ENCODE results near the gene CENPK.

The CENPK gene

DNA sequence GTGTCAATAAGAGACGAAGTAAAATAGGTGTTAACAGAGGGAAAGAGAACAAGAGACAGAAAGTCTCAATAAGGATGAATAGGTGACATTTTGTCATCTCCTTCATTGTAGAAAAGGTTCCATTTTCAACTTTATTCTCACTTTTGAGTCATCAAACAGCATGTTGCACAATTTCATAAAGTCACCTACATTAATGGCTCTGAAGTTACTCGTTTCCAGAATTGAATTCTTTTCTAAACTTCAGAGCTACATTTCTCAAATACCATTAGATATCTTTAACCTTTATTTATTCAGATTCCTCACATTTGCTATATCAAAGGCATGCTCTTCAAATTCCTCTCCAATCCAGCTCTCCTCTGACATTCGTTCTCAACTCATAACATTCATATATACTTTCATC, 94.3 kb downstream of the CENPK start:
- TF ChIP-seq CTBP1 (IDR thresholded peaks at IDR 0.05; ENCODE audit: borderline replicate concordance) (no peak), HDGF (IDR thresholded peaks at IDR 0.05; ENCODE audit: borderline replicate concordance) (no peak), FOXA1 (IDR thresholded peaks at IDR 0.05) (no peak), BHLHE40 (IDR thresholded peaks at IDR 0.05; ENCODE audit: borderline replicate concordance) (no peak), SP1 (IDR thresholded peaks at IDR 0.05) (no peak), ELF4 (IDR thresholded peaks at IDR 0.05) (no peak), FOXK2 (IDR thresholded peaks at IDR 0.05) (no peak), L3MBTL2 (conservative IDR thresholded peaks at IDR 0.05) (no peak), ZNF384 (IDR thresholded peaks at IDR 0.05) (no peak), TARDBP (IDR thresholded peaks at IDR 0.05) (no peak), FOXM1 (IDR thresholded peaks at IDR 0.05; ENCODE audit: borderline replicate concordance) (no peak), SUZ12 (IDR thresholded peaks at IDR 0.05) (no peak), NFRKB (IDR thresholded peaks at IDR 0.05) (no peak), LEF1 (IDR thresholded peaks at IDR 0.05; ENCODE audit: borderline replicate concordance) (no peak), ARNT (IDR thresholded peaks at IDR 0.05) (no peak)
- TF ChIP-seq, protein P1, sequence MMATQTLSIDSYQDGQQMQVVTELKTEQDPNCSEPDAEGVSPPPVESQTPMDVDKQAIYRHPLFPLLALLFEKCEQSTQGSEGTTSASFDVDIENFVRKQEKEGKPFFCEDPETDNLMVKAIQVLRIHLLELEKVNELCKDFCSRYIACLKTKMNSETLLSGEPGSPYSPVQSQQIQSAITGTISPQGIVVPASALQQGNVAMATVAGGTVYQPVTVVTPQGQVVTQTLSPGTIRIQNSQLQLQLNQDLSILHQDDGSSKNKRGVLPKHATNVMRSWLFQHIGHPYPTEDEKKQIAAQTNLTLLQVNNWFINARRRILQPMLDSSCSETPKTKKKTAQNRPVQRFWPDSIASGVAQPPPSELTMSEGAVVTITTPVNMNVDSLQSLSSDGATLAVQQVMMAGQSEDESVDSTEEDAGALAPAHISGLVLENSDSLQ (IDR thresholded peaks at IDR 0.05), result no peak
- ChIA-PET CTCF (no interaction called here), POLR2A (no interaction called here)
- no peak for DNase-seq (ENCODE audit: extremely low spot score)
